Activated T-helper 1 cell treated with anti-CD3 and anti-CD28 coated beads, Interleukin-12 subunit alpha, Interleukin-12 subunit beta, Interleukin-2, Interleukin-4 antibody, amounts not matched to agents 30 ng/mL and 10 ng/mL and 1 ng/mL, durations not matched to agents 14 hours and 24 hours and 36 hours (primary cell): ENCODE measurements around the gene SOX10. TPM values are rescaled to one million over a fixed set of nuclear protein-coding genes. Genes with fewer than 3 reads are reported as not detected.

ENCODE experiments used
- DNase-seq: peaks from one replicate; pipeline ENCODE4 v3.0.0; 2021; ENCODE audit warnings: low spot score
- H3K27ac Mint-ChIP-seq: one replicate; pipeline ENCODE4 v1.8.0; 2021; ENCODE audit warnings: mild to moderate bottlenecking, mixed read lengths
- H3K27me3 Mint-ChIP-seq: one replicate; pipeline ENCODE4 v1.8.0; 2022; ENCODE audit warnings: mild to moderate bottlenecking, moderate library complexity, mixed read lengths; ENCODE audit not compliant: insufficient read depth
- H3K36me3 Mint-ChIP-seq: one replicate; pipeline ENCODE4 v1.8.0; 2021; ENCODE audit warnings: low read depth, mixed read lengths
- H3K4me1 Mint-ChIP-seq: one replicate; pipeline ENCODE4 v1.8.0; 2021; ENCODE audit warnings: low read depth, mixed read lengths
- H3K4me3 Mint-ChIP-seq: one replicate; pipeline ENCODE4 v1.8.0; 2021; ENCODE audit warnings: mild to moderate bottlenecking, moderate library complexity, mixed read lengths
- H3K9me3 Mint-ChIP-seq: one replicate; pipeline ENCODE4 v1.8.0; 2021; ENCODE audit warnings: mixed read lengths
- intact Hi-C: fragments of 100-400 bp; cut with micrococcal nuclease; formaldehyde crosslinking; loops from one replicate; pipeline ENCODE4 v1.15.1; 2024
- total RNA-seq: library from RNA; stranded (reverse); gene quantifications from 2 replicates; pipeline ENCODE4 v1.2.3, GENCODE V29; 2022

Gene SOX10
- not detected in 2 replicates for total RNA-seq

DNA sequence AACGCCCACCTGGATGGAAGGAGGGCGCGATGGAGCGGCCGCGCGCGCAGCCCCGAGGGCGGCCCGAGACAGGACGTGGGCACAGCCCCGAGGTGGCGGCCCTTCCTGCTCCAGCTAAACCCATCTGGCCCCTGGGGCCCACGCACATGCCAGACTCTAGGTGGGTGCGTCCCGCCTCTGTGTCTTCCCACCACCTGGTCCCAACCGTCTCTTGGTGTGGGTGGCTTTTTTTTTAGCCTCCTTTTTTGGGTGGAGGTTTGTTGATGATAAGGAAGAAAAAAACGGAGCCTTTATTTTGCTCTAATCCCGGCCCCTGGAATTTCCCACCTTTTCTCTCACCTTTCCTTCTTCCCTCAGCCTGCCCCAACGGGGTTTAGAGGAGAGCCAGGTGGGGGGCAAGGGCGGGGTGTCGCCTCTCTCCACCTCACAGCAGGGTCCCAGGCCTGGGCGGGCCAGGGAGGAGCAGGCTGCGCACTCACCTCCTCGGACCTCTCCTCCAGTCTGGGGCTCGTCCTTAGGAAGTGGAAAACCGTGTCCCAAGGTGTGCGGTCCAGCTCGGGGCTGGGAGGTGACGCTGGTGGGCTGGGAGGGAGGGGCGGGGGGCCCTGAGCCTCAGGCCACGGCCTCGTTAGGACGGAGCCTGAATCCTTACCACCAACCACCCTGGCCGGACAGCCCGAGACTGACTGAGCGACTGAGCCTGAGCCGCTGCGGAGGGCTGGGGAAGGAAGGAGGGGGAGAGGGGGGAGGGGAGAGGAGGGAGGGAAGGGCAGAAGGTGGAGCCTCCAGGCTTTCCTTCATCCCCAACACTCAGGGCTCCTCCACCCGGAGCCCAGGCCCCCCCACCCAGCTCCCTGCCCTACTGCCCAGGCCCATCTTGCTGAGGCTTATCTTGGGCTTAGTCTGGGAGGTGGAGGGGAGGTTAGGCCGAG, at the start of gene SOX10:
Gene SOX10 (minus strand): TSS at position 696 of the 932 bp plus-strand sequence. CDS start 771 bp downstream, outside the sequence.
- Mint-ChIP-seq H3K36me3 (no peaks in the 10 kb centered on the region), H3K4me3 (no peak within 1 kb of the TSS), H3K27me3 (no peaks in the 10 kb centered on the region), H3K4me1 (no peaks in the 10 kb centered on the region), H3K9me3 (no peaks in the 10 kb centered on the region), H3K27ac (no peak within 1 kb of the TSS)
- intact Hi-C loops = no loop called here
- no peak for DNase-seq

DNA sequence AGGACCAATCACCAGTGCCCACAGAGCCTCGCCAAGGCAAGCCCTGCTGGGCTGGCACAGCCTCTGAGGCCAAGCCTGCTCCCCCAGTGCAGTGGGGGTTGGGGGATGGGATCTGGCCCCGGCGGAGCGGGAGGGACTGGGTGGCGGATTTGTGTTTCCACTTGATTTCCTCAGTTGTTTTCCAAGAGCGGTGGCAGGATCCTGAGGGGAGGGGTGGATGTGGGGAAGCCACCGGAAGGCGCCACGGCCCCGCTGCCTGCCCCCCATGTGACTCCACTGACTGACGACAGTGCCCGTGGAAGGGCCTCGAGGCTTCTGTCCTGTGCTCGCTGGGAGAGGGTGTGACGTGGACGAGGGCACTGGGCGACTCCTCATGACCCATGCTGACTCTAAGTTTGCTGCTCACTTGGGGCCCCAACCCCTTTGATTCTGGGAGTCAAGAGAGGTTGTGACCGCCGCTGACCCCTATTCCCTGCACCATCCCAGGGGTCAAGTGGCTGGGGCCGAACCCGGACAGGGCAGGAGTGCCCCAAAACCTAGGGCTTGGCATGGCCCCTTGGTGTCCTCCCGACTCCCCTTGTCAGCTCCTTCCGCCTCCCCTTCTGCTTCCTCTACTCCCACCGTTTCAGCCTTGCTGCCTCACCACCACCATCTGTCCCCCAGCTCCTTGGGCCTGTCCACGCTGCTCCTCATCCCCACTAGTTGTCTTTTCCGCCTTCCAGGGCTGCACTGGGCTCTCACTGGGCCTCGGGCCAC, 49.3 kb upstream of the SOX10 start:
- H3K36me3 Mint-ChIP-seq = no peaks in the 10 kb centered on the region
- H3K27me3 Mint-ChIP-seq = peaks cover 4% of the 10 kb centered on the region
- H3K9me3 Mint-ChIP-seq = no peaks in the 10 kb centered on the region
- H3K4me3 Mint-ChIP-seq = no peak overlapping the region
- no peaks in the 10 kb centered on the region for H3K4me1 Mint-ChIP-seq
- H3K27ac Mint-ChIP-seq = no peak overlapping the region
- no peak for DNase-seq
- intact Hi-C loops = no loop called here

GRCh38 chr22:38032681-38033521, 48.5 kb upstream of the SOX10 start:
- intact Hi-C loops = no loop called here
- no peaks in the 10 kb centered on the region for H3K9me3 Mint-ChIP-seq
- no peak overlapping the region for H3K4me3 Mint-ChIP-seq
- H3K36me3 Mint-ChIP-seq = no peaks in the 10 kb centered on the region
- H3K27ac Mint-ChIP-seq = no peak overlapping the region
- H3K27me3 Mint-ChIP-seq = peaks cover 4% of the 10 kb centered on the region
- no peaks in the 10 kb centered on the region for H3K4me1 Mint-ChIP-seq
- no peak for DNase-seq

- no peak for DNase-seq
- Mint-ChIP-seq H3K4me1 (no peaks in the 10 kb centered on the region), H3K9me3 (no peaks in the 10 kb centered on the region), H3K27me3 (peaks cover 4% of the 10 kb centered on the region), H3K4me3 (no peak overlapping the region), H3K36me3 (no peaks in the 10 kb centered on the region), H3K27ac (no peak overlapping the region)
- intact Hi-C loops = no loop called here
Observed at GRCh38 chr22:38031491-38031890, 47.1 kb upstream of the SOX10 start.

DNA sequence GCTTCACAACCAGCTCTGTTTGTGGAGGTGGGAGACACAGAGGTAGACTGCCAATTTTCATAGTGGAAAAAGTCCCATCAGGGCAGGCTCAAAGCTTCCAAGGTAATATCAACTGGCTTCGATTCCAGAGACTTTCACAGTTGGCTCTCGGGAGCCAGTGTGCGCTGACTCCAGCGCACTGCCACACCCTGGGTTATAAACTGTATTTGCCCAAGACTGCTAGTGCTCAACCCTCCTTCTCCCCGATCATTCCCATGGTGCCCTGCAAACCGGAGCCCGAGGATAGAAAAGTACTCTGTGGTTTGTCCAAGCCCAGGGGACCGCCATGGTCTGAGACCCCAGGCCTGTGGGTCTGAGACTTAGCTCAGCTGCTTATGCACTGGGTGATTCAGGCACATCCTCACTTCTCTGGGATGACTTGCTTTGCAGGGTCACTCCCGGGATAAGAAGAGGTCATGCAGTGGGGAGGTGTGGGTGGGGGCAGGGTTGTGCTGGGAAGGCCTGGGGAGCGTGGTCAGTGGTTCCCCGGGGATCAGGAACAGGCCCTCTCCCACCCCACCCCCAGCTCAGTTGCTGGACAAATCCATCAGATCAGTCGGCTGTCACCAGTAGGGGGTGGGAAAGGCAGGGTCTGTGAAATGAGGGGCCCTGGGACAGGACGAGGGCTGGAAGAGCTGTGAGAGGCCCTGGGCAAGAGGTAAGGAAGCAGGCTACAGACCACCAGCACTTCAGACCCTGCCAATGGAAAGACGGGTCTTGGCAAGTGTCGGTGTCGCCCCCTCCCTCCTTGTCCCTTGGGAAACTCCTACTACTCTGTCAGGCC, 46.2 kb upstream of the SOX10 start:
- Mint-ChIP-seq H3K36me3 (no peaks in the 10 kb centered on the region), H3K9me3 (no peaks in the 10 kb centered on the region), H3K4me1 (no peaks in the 10 kb centered on the region), H3K4me3 (no peak overlapping the region), H3K27me3 (peaks cover 4% of the 10 kb centered on the region), H3K27ac (no peak overlapping the region)
- DNase-seq = no peak
- intact Hi-C loops = no loop called here

GRCh38 chr22:38029901-38030300, 45.5 kb upstream of the SOX10 start:
- no peak for DNase-seq
- intact Hi-C loops = no loop called here
- Mint-ChIP-seq H3K27me3 (peaks cover 4% of the 10 kb centered on the region), H3K27ac (no peak overlapping the region), H3K4me3 (no peak overlapping the region), H3K4me1 (no peaks in the 10 kb centered on the region), H3K36me3 (no peaks in the 10 kb centered on the region), H3K9me3 (no peaks in the 10 kb centered on the region)

DNA sequence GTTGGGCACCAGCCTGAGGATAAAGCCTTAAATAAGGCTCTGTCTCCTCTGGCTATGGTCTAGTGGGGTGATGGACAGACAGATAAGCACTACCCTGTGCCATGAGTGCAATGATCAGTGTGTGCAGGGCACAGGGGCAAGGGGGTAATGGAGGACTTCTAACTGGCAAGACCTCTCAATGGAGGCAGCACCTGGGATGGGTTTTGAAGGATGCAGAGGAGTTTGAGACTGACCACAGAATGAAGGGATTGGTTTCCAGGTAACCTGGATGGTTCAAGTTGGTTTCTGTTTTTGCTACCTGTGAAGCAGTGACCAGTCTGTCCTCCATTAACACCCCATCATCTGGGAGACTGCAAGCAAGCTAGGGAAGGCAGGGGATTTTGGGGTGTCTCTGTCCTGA, 45.0 kb upstream of the SOX10 start:
- Mint-ChIP-seq H3K9me3 (no peaks in the 10 kb centered on the region), H3K27me3 (peaks cover 4% of the 10 kb centered on the region), H3K4me3 (no peak overlapping the region), H3K4me1 (no peaks in the 10 kb centered on the region), H3K27ac (no peak overlapping the region), H3K36me3 (no peaks in the 10 kb centered on the region)
- intact Hi-C loops = no loop called here
- DNase-seq = no peak

GRCh38 chr22:38028344-38029130, 44.2 kb upstream of the SOX10 start:
- Mint-ChIP-seq H3K4me1 (no peaks in the 10 kb centered on the region), H3K27ac (no peak overlapping the region), H3K9me3 (no peaks in the 10 kb centered on the region), H3K36me3 (no peaks in the 10 kb centered on the region), H3K4me3 (no peak overlapping the region), H3K27me3 (peaks cover 4% of the 10 kb centered on the region)
- intact Hi-C loops = no loop called here
- no peak for DNase-seq

DNA sequence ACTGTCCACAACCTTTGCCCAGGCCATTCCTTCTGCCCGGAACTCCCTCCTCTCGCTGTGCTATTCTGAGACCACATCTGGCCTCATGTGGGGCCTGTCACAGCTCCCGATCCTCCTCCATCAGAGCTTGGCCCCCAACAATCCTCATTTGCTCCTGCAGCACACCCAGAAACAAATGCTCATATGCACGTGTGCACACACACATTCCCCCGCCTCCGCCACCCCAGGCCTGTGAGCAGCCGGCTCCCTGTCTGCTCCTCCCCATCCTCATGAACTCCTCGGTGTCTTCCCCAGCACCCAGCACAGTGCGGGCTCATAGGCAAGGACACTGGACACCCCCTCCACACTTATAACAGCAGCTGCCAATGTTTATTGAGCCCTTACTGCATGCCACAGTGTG, 43.1 kb upstream of the SOX10 start:
- H3K4me3 Mint-ChIP-seq = no peak overlapping the region
- H3K27ac Mint-ChIP-seq = no peak overlapping the region
- no peak for DNase-seq
- intact Hi-C loops = no loop called here
- no peaks in the 10 kb centered on the region for H3K36me3 Mint-ChIP-seq
- peaks cover 4% of the 10 kb centered on the region for H3K27me3 Mint-ChIP-seq
- H3K9me3 Mint-ChIP-seq = no peaks in the 10 kb centered on the region
- H3K4me1 Mint-ChIP-seq = no peaks in the 10 kb centered on the region

- Mint-ChIP-seq H3K27me3 (peaks cover 4% of the 10 kb centered on the region), H3K9me3 (no peaks in the 10 kb centered on the region), H3K4me1 (no peaks in the 10 kb centered on the region), H3K27ac (no peak overlapping the region), H3K36me3 (no peaks in the 10 kb centered on the region), H3K4me3 (no peak overlapping the region)
- intact Hi-C loops = no loop called here
- no peak for DNase-seq
Observed at GRCh38 chr22:38026130-38027111, 42.1 kb upstream of the SOX10 start.

DNA sequence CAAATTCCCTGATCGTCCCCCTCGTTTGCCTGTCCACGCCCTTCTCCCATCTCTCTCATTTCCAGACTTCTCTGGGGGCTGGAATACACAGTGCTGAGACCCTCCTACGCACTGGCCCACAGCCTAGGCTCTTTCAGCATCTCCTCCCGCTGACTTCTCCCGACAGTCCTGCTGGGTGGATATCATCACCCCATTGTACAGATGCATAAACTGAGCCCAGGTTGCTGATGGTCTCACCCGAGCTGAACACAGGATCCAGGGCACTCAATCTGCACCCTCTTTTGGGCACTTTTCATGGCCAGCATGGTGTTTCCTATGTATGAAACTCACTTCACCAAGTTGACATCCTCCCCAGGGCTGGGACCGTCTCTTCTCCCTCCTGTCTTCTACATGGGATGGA, 41.2 kb upstream of the SOX10 start:
- H3K27me3 Mint-ChIP-seq = peaks cover 4% of the 10 kb centered on the region
- no peak overlapping the region for H3K27ac Mint-ChIP-seq
- no peaks in the 10 kb centered on the region for H3K36me3 Mint-ChIP-seq
- H3K9me3 Mint-ChIP-seq = no peaks in the 10 kb centered on the region
- no peak overlapping the region for H3K4me3 Mint-ChIP-seq
- no peaks in the 10 kb centered on the region for H3K4me1 Mint-ChIP-seq
- no peak for DNase-seq
- intact Hi-C loops = no loop called here
